Measurements from ENCODE around the gene GPR61. TPM values are rescaled to one million over a fixed set of nuclear protein-coding genes. Genes with fewer than 3 reads are reported as not detected.

GPR61 gene, protein sequence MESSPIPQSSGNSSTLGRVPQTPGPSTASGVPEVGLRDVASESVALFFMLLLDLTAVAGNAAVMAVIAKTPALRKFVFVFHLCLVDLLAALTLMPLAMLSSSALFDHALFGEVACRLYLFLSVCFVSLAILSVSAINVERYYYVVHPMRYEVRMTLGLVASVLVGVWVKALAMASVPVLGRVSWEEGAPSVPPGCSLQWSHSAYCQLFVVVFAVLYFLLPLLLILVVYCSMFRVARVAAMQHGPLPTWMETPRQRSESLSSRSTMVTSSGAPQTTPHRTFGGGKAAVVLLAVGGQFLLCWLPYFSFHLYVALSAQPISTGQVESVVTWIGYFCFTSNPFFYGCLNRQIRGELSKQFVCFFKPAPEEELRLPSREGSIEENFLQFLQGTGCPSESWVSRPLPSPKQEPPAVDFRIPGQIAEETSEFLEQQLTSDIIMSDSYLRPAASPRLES
- 5.9 TPM for total RNA-seq

DNA sequence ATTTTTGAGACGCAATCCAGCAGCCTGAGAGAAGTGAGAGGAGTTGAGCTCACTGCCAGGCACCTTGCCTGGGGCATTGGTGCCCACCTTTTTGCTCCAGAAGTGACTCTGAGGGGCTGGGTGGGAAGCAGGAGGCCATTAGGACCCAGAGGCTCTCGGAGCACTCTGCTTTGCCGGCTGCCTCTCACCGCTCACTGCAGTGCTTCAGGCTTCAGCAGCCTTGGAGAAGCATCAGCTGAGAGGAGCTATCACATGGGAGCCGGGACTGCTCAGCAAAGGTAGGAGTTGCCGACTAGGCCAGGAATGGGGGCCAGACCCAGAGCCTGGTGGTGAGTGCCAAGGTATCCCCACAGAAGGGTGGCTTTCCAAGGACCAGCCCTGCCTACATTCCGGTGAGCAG is at the start of gene GPR61:
TSS of gene GPR61 (plus strand) at position 197 of the 400 bp plus-strand sequence. CDS start 3,151 bp downstream, outside the sequence.

GRCh38 chr1:109493805-109494539 is 45.7 kb upstream of the GPR61 start, which contains the start of gene CYB561D1:
CYB561D1 (plus strand) TSS chr1:109494094; CDS start chr1:109494140, 46 bp downstream.

DNA sequence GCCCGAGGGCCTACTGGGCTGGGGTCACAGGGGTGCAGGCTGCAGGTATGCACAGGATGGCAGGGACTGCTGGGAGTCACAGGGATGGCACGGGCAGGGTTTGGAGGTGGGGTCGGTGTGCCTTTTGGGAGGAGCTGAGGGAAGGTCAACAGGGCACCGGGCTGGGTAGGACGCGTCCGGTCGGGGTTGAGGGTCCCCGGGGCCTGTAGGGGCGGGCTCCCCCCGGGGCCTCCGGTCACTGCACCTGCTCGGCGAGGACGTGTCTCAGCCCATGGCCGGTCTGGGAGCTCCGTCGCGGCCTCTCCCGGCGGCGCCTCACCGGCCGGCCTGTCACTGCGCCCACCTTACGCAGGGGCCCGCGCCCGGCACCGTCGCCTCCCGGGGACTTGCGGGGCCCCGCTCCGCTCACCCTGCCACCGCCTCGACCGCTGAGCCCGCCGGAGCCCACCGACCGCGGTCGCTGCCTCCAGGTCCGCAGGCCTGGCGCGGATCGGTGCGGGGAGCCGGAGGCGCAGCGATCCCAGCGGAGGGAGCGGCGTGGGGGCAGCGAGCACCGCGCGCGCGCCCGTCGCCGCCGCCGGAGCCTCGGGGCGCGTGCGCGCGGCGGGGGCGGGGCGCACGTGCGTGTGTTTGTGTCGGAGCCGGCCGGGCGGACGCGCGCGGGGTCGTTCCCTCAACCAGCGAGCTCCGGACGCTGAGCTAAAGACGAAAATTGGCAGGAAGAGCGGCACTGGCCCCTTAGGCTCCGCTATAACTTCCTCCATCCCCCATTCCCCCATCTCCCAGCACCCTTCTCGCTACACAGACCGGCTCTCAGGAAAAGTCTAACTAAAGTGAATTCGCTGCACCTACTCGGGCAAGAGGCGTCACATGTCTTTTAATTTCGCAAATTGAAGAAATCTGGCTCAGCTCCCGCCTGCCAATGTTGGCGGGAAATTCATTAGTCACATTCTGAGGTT is 30.2 kb upstream of the GPR61 start, which contains the start of gene AMIGO1:
TSS of gene AMIGO1 (minus strand) at position 552 of the 959 bp plus-strand sequence. CDS start 815 bp downstream, outside the sequence.

DNA sequence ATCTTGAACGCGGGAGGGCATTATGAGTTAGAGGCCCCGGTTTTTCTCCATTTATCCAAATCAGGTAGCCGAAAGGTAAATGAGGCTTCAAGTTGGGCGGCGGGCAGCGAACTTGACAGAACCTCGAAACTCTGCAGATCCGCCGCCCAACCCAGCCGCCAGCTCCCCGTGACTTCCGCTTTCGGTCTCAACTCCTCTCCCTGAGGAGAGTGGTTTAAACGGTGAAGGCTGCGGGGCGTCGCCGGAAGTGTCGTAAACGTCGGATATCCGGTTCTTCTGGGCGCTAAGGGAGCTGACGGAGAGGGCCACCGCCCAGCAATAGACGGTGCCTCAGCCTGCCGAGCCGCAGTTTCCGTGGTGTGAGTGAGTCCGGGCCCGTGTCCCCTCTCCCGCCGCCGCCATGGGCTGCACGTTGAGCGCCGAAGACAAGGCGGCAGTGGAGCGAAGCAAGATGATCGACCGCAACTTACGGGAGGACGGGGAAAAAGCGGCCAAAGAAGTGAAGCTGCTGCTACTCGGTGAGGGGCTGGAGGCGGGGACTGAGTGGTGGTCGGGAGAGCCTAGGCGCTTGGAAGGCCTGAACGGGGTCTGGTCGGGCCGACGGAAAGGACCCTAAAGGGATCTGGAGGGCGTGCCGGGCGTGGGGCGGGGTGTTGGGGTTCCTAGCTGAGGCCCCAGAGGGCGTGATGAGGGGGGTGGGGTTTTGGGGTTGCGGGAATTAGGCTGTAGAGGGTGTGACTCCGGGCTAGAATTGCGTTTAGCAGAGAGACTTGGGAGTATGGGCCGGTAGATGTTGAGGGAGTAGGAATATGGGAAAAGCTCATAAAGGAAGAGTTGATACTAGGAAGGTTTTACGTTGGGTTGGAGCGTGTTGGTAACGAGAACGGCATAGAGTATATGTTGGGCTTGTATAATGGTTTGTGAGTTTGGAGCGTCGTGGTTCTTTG is 8.9 kb downstream of the GPR61 start, which contains the start of gene GNAI3:
TSS of gene GNAI3 (plus strand) at position 295 of the 947 bp plus-strand sequence. CDS start at position 401, 106 bp downstream.

Small RNA genes within 50 kb of the gene (small RNA-seq; reads per million reads assigned to genes)
- gene RNU6V (ENCODE audit: low replicate concordance): not detected

Other genes with a start within 250 kb of the GPR61 start
- 0.63 TPM for gene MYBPHL, start 232.9 kb upstream of the GPR61 start, total RNA-seq
- gene SORT1, start 142.0 kb upstream of the GPR61 start, total RNA-seq: 82.9 TPM
- 37.2 TPM for gene PSMA5, start 113.4 kb upstream of the GPR61 start, total RNA-seq
- gene SYPL2, start 73.3 kb upstream of the GPR61 start, total RNA-seq: not detected
- 9.4 TPM for gene ATXN7L2, start 56.0 kb upstream of the GPR61 start, total RNA-seq
- 7.5 TPM for gene CYB561D1, start 45.8 kb upstream of the GPR61 start, total RNA-seq
- 13.1 TPM for gene AMIGO1, start 30.1 kb upstream of the GPR61 start, total RNA-seq
- gene GNAI3, start 8.7 kb downstream of the GPR61 start, total RNA-seq: 16.6 TPM
- gene GNAT2, start 79.7 kb downstream of the GPR61 start, total RNA-seq: not detected
- gene AMPD2, start 80.0 kb downstream of the GPR61 start, total RNA-seq: 82.0 TPM
- gene GSTM4, start 116.2 kb downstream of the GPR61 start, total RNA-seq: 6.6 TPM
- gene GSTM2, start 128.2 kb downstream of the GPR61 start, total RNA-seq: 34.4 TPM
- gene GSTM1, start 147.9 kb downstream of the GPR61 start, total RNA-seq: 10.3 TPM
- gene GSTM5, start 172.4 kb downstream of the GPR61 start, total RNA-seq: 4.7 TPM
- 55.7 TPM for gene GSTM3, start 201.2 kb downstream of the GPR61 start, total RNA-seq
- not detected for gene EPS8L3, start 224.1 kb downstream of the GPR61 start, total RNA-seq

Data from parietal lobe (tissue), 2 donors.